HCT116 (cell line): Measurements from ENCODE around the gene FLNB. TPM values are rescaled to one million over a fixed set of nuclear protein-coding genes. Genes with fewer than 3 reads are reported as not detected.

Experiments used
- ATAC-seq: fragments of 200-7000 bp; cut with Tn5 transposase; 2 replicates; pipeline ENCODE4 v1.9.1; 2020; ENCODE audit warnings: mild to moderate bottlenecking, moderate library complexity
- BruUV-seq: library from RNA; stranded (reverse); fragments of 400-500 nt; replicated peaks from 2 replicates; lab custom pipeline; 2021; lab: Mats Ljungman, UMichigan
- CTCF ChIA-PET: fragments of 300-600 bp; sonication (Branson Sonifier 250); formaldehyde crosslinking; loops from one replicate; lab custom pipeline; 2021; ENCODE audit warnings: antibody characterized with exemption; lab: Charles Lee
- POLR2A ChIA-PET: fragments of 300-600, 350-600 bp; sonication (Branson Sonifier 250); formaldehyde crosslinking; loops from one replicate; lab custom pipeline; 2021; ENCODE audit warnings: antibody characterized with exemption; lab: Charles Lee
- RAD21 ChIA-PET, 2 experiments: fragments of 300-600 bp; sonication (Branson Sonifier 250); formaldehyde crosslinking; loops; one replicate each; lab custom pipeline; 2023; ENCODE audit warnings: low total read pairs in 2 of 2; ENCODE audit not compliant: uncharacterized antibody in 2 of 2, unreplicated experiment in 2 of 2, low non-redundant PET in 1 of 2; lab: Charles Lee
- DNase-seq: peaks from one replicate; pipeline ENCODE4 v3.0.0-alpha.2; 2010; ENCODE audit warnings: low read depth, low spot score
- H2AFZ ChIP-seq: fragments of 200-600 bp; shearing (Covaris generic), sonication (generic); 2 replicates; pipeline ENCODE4 v1.6.1; 2017; ENCODE audit warnings: low read depth, mixed run types, mixed read lengths, antibody characterized with exemption, low read length; ENCODE audit not compliant: poor library complexity, severe bottlenecking
- H3K27ac ChIP-seq: 2 replicates; pipeline ENCODE4 v1.5.1; 2012; ENCODE audit warnings: low read depth, low read length
- H3K27me3 ChIP-seq: fragments of 200-600 bp; sonication (generic); 2 replicates; pipeline ENCODE4 v1.6.1; 2016; ENCODE audit warnings: mixed run types, low read length, mixed read lengths; ENCODE audit not compliant: insufficient read depth
- H3K36me3 ChIP-seq, 2 experiments: fragments of 200-500 bp in 1 of 2; fragments of 200-600 bp in 1 of 2; sonication (Bioruptor generic) in 1 of 2; sonication (generic) in 1 of 2; 2 replicates each; pipeline versions ENCODE4 v1.5.1 to v1.6.1; 2014 to 2016; ENCODE audit warnings: low read length in 2 of 2, inconsistent platforms in 1 of 2, mixed read lengths in 1 of 2, mixed run types in 1 of 2; ENCODE audit not compliant: insufficient read depth in 2 of 2, control insufficient read depth in 1 of 2
- H3K4me1 ChIP-seq, 2 experiments: fragments of 200-600 bp in 1 of 2; sonication (generic) in 1 of 2; 2 replicates each; pipeline versions ENCODE4 v1.5.1 to v1.6.1; 2012 to 2017; ENCODE audit warnings: low read length in 2 of 2, inconsistent platforms in 1 of 2, mild to moderate bottlenecking in 1 of 2, mixed read lengths in 1 of 2, mixed run types in 1 of 2, moderate library complexity in 1 of 2; ENCODE audit not compliant: insufficient read depth in 2 of 2, control insufficient read depth in 1 of 2
- H3K4me2 ChIP-seq: fragments of 200-600 bp; sonication (generic); 2 replicates; pipeline ENCODE4 v1.6.1; 2017; ENCODE audit warnings: mixed run types, low read length, mixed read lengths
- H3K4me3 ChIP-seq, 2 experiments: fragments of 200-600 bp in 1 of 2; sonication (generic) in 1 of 2; replicated peaks in 1 of 2; 2 replicates each; pipeline ENCODE4 v1.5.1; 2011 to 2016; ENCODE audit warnings: low read length in 2 of 2, control low read depth in 1 of 2, low read depth in 1 of 2, mild to moderate bottlenecking in 1 of 2, mixed read lengths in 1 of 2, mixed run types in 1 of 2
- H3K79me2 ChIP-seq: fragments of 200-600 bp; sonication (generic); 2 replicates; pipeline ENCODE4 v1.6.1; 2017; ENCODE audit warnings: mild to moderate bottlenecking, mixed run types, low read length, moderate library complexity, mixed read lengths; ENCODE audit not compliant: insufficient read depth
- H3K9ac ChIP-seq: fragments of 200-600 bp; sonication (generic); 2 replicates; pipeline ENCODE4 v1.6.1; 2016; ENCODE audit warnings: low read length, mixed read lengths
- H3K9me2 ChIP-seq: fragments of 200-600 bp; sonication (generic), shearing (Covaris generic); 2 replicates; pipeline ENCODE4 v1.6.1; 2017; ENCODE audit warnings: mixed run types, mild to moderate bottlenecking, moderate library complexity; ENCODE audit not compliant: insufficient read depth
- H3K9me3 ChIP-seq, 2 experiments: fragments of 200-500 bp in 1 of 2; fragments of 200-600 bp in 1 of 2; sonication (Bioruptor generic) in 1 of 2; sonication (generic) in 1 of 2; 2 replicates each; pipeline ENCODE4 v1.6.1; 2014 to 2017; ENCODE audit warnings: low read length in 2 of 2, mixed read lengths in 2 of 2, inconsistent platforms in 1 of 2, low read depth in 1 of 2, mild to moderate bottlenecking in 1 of 2, mixed run types in 1 of 2, moderate library complexity in 1 of 2; ENCODE audit not compliant: control insufficient read depth in 1 of 2, insufficient read depth in 1 of 2
- H4K20me1 ChIP-seq: fragments of 200-600 bp; sonication (generic), shearing (Covaris generic); 2 replicates; pipeline ENCODE4 v1.6.1; 2017; ENCODE audit warnings: mixed run types, mild to moderate bottlenecking, moderate library complexity; ENCODE audit not compliant: insufficient read depth
- CBX3 ChIP-seq: IDR thresholded peaks from 2 replicates; pipeline ENCODE4 v1.6.1; 2012; ENCODE audit warnings: low read depth
- CEBPB ChIP-seq: IDR thresholded peaks from 2 replicates; pipeline ENCODE4 v1.6.1; 2012; ENCODE audit warnings: low read depth
- ELF1 ChIP-seq: IDR thresholded peaks from 2 replicates; pipeline ENCODE4 v1.6.1; 2012; ENCODE audit warnings: low read depth, borderline replicate concordance
- EZH2phosphoT487 ChIP-seq: fragments of 200-600 bp; IDR thresholded peaks from 2 replicates; pipeline ENCODE4 v1.6.1; 2018; ENCODE audit warnings: antibody characterized with exemption, borderline replicate concordance
- JUND ChIP-seq: IDR thresholded peaks from 2 replicates; pipeline ENCODE4 v1.6.1; 2012
- SRF ChIP-seq: IDR thresholded peaks from 2 replicates; pipeline ENCODE4 v1.6.1; 2012; ENCODE audit warnings: low read depth
- ZFX ChIP-seq: fragments of 450-650 bp; IDR thresholded peaks from 2 replicates; pipeline ENCODE4 v1.6.1; 2017
- ZNF274 ChIP-seq: fragments of 200-500 bp; sonication (Bioruptor generic); IDR thresholded peaks from 2 replicates; pipeline ENCODE4 v1.6.1; 2014; ENCODE audit warnings: mild to moderate bottlenecking, low read depth, low read length, inconsistent platforms
- intact Hi-C: fragments of 100-400 bp; cut with micrococcal nuclease; formaldehyde crosslinking; loops from 2 replicates; pipeline ENCODE4 v1.10.0; 2022
- total RNA-seq: library from RNA; stranded (reverse); gene quantifications from one replicate; pipeline ENCODE4 v1.2.1, GENCODE V29; 2021; ENCODE audit not compliant: unreplicated experiment
- TF ChIP-seq, protein P1 (sequence below): IDR thresholded peaks from 2 replicates; pipeline ENCODE4 v1.6.1; 2012; ENCODE audit warnings: low read depth
- TF ChIP-seq, protein P2 (sequence below): IDR thresholded peaks from 2 replicates; pipeline ENCODE4 v1.6.1; 2011; ENCODE audit warnings: mild to moderate bottlenecking, low read length, moderate library complexity; ENCODE audit not compliant: insufficient replicate concordance; ENCODE audit errors: extremely low read depth

FLNB gene
- total RNA-seq, 1 experiment from 2014 or later, result 116 TPM

DNA sequence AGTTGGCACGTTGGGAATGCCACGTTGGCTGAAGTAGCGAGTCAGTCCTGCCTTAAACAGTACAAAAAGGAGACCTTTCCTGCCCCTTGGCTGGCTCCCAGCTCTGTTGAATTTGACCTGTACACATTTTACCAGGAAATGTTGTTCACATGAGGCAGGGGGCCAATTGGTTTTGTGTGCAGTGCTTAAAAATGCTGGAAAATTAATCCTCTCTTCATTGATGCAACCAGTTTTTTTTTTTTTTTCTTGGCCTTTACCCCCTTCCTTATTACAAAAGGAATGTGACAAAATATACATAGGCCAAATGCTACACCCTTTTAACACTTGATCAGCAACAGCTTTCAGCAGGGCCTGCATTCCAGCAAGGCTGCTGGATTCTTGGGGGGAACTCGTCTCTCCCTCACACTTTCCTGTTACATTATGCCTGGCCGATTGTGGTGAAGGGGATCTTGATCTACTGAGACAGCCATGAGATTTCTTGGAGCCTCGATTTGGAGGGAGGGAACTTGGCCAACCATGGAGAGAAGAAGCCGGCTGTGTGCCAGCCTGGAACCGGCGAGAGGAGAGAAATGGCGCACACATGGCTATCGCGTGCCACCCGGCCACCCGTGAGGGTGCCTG lies 109.4 kb downstream of the FLNB start:
- POLR2A ChIA-PET, result no interaction called here
- no peak overlapping the region for H3K9ac ChIP-seq
- H3K27ac ChIP-seq, result no peak overlapping the region
- intact Hi-C loops, result loop anchor here (10.0 kb wide), 1 partner anchor 113 kb away; the partner anchor contains the start of gene FLNB
- H3K4me2 ChIP-seq, result no peak overlapping the region
- no peak for ATAC-seq
- H3K9me2 ChIP-seq, result no peaks in the 10 kb centered on the region
- CTCF ChIA-PET, result no interaction called here
- BruUV-seq, result no TSS peak
- no peaks in the 10 kb centered on the region for H4K20me1 ChIP-seq
- no peaks in the 10 kb centered on the region for H3K9me3 ChIP-seq
- H3K4me3 ChIP-seq, result no peak overlapping the region
- DNase-seq, result no peak
- H3K27me3 ChIP-seq, result no peaks in the 10 kb centered on the region
- peaks cover 21 to 28% of the 10 kb centered on the region in 2 experiments for H3K36me3 ChIP-seq
- RAD21 ChIA-PET, result no interaction called here
- no peak for TF ChIP-seq ZFX
- TF ChIP-seq, protein P1, sequence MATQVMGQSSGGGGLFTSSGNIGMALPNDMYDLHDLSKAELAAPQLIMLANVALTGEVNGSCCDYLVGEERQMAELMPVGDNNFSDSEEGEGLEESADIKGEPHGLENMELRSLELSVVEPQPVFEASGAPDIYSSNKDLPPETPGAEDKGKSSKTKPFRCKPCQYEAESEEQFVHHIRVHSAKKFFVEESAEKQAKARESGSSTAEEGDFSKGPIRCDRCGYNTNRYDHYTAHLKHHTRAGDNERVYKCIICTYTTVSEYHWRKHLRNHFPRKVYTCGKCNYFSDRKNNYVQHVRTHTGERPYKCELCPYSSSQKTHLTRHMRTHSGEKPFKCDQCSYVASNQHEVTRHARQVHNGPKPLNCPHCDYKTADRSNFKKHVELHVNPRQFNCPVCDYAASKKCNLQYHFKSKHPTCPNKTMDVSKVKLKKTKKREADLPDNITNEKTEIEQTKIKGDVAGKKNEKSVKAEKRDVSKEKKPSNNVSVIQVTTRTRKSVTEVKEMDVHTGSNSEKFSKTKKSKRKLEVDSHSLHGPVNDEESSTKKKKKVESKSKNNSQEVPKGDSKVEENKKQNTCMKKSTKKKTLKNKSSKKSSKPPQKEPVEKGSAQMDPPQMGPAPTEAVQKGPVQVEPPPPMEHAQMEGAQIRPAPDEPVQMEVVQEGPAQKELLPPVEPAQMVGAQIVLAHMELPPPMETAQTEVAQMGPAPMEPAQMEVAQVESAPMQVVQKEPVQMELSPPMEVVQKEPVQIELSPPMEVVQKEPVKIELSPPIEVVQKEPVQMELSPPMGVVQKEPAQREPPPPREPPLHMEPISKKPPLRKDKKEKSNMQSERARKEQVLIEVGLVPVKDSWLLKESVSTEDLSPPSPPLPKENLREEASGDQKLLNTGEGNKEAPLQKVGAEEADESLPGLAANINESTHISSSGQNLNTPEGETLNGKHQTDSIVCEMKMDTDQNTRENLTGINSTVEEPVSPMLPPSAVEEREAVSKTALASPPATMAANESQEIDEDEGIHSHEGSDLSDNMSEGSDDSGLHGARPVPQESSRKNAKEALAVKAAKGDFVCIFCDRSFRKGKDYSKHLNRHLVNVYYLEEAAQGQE, result no peak
- TF ChIP-seq SRF, result no peak
- TF ChIP-seq EZH2phosphoT487, result no peak
- TF ChIP-seq JUND, result no peak
- TF ChIP-seq ZNF274, result no peak
- H3K4me1 ChIP-seq, result no peaks in the 10 kb centered on the region
- H3K79me2 ChIP-seq, result no peaks in the 10 kb centered on the region
- no peak overlapping the region for H2AFZ ChIP-seq

DNA sequence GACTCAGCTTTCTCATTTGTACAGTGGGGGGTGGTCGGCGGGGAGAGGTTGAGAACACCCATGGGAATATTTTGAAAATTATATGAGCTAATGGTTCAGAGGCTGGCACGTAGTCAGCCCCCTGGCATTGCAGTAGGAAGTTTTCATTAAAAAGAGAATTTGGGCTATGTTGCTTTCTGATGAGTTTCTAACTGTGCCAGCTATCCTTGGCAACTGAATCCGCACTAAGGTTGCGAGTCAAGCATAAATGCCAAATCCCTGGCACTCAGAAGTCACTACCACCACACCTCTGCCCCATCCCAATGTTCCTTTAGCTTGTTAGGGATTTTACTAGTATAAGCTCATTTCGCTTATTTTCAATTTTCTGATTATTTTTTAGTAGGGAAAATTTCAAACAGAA lies 111.0 kb downstream of the FLNB start:
- Histone ChIP-seq H3K27ac (no peak overlapping the region), H3K4me1 (no peaks in the 10 kb centered on the region), H2AFZ (no peak overlapping the region), H3K4me2 (no peak overlapping the region), H3K9me3 (no peaks in the 10 kb centered on the region), H4K20me1 (no peaks in the 10 kb centered on the region), H3K9ac (no peak overlapping the region), H3K36me3 (peaks cover 26 to 32% of the 10 kb centered on the region in 2 experiments; a peak in 3 of 4 replicates), H3K27me3 (no peaks in the 10 kb centered on the region), H3K79me2 (no peaks in the 10 kb centered on the region), H3K9me2 (no peaks in the 10 kb centered on the region), H3K4me3 (no peak overlapping the region)
- no TSS peak for BruUV-seq
- intact Hi-C loops, result loop anchor here (10.0 kb wide), 1 partner anchor 114 kb away; the partner anchor contains the start of gene FLNB
- ChIA-PET RAD21 (no interaction called here), POLR2A (no interaction called here), CTCF (no interaction called here)
- DNase-seq, result no peak
- ATAC-seq, result no peak
- TF ChIP-seq, protein P2, sequence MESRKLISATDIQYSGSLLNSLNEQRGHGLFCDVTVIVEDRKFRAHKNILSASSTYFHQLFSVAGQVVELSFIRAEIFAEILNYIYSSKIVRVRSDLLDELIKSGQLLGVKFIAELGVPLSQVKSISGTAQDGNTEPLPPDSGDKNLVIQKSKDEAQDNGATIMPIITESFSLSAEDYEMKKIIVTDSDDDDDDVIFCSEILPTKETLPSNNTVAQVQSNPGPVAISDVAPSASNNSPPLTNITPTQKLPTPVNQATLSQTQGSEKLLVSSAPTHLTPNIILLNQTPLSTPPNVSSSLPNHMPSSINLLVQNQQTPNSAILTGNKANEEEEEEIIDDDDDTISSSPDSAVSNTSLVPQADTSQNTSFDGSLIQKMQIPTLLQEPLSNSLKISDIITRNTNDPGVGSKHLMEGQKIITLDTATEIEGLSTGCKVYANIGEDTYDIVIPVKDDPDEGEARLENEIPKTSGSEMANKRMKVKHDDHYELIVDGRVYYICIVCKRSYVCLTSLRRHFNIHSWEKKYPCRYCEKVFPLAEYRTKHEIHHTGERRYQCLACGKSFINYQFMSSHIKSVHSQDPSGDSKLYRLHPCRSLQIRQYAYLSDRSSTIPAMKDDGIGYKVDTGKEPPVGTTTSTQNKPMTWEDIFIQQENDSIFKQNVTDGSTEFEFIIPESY, result no peak
- TF ChIP-seq CEBPB (no peak), ELF1 (no peak), CBX3 (no peak), EZH2phosphoT487 (no peak), ZFX (no peak)
- TF ChIP-seq, protein P1, result no peak
